Suprapubic skin (tissue), 4 donors: ENCODE measurements around the gene SESN3. TPM values are rescaled to one million over a fixed set of nuclear protein-coding genes. Genes with fewer than 3 reads are reported as not detected.

Experiments used
- DNase-seq, 2 donors: peaks; one replicate each; pipeline ENCODE4 v3.0.0-alpha.2; 2019; ENCODE audit warnings: low spot score in 2 of 2
- H3K27ac ChIP-seq: fragments of 200-600 bp; sonication (generic); one replicate; pipeline ENCODE4 v1.5.1; 2019
- H3K27me3 ChIP-seq: fragments of 200-600 bp; sonication (generic); one replicate; pipeline ENCODE4 v1.5.1; 2019
- H3K36me3 ChIP-seq: fragments of 200-600 bp; sonication (generic); one replicate; pipeline ENCODE4 v1.5.1; 2019
- H3K4me1 ChIP-seq: fragments of 200-600 bp; sonication (generic); one replicate; pipeline ENCODE4 v1.5.1; 2019
- H3K4me3 ChIP-seq: fragments of 200-600 bp; sonication (generic); one replicate; pipeline ENCODE4 v1.5.1; 2019; ENCODE audit warnings: mild to moderate bottlenecking
- H3K9me3 ChIP-seq: fragments of 200-600 bp; sonication (generic); one replicate; pipeline ENCODE4 v1.5.1; 2019
- EP300 ChIP-seq: sonication (generic); formaldehyde crosslinking; IDR thresholded peaks from one replicate; pipeline ENCODE4 v1.6.1; 2017; ENCODE audit warnings: antibody characterized with exemption
- POLR2A ChIP-seq, 2 donors: fragments of 450-650 bp; IDR thresholded peaks; one replicate each; pipeline ENCODE4 v1.6.1; 2017; ENCODE audit warnings: antibody characterized with exemption in 2 of 2, mild to moderate bottlenecking in 2 of 2, moderate library complexity in 2 of 2
- POLR2AphosphoS5 ChIP-seq, 3 donors: sonication (generic); formaldehyde crosslinking; IDR thresholded peaks; one replicate each; pipeline ENCODE4 v1.6.1; 2017; ENCODE audit warnings: antibody characterized with exemption in 3 of 3
- WGBS: methylation state at CpG from one replicate; pipeline ENCODE4 v1.1.5; 2018; 5-methylcytosine and 5-hydroxymethylcytosine counted together
- total RNA-seq, 4 donors: library from RNA; depleted of rRNA; stranded (reverse); fragments of >200 nt; gene quantifications; one replicate each; pipeline ENCODE4 v1.1.0, GENCODE V29; 2016
- TF ChIP-seq, protein P1 (sequence below), 2 donors: fragments of 200-600 bp in 1 of 2; fragments of 450-650 bp in 1 of 2; sonication (generic) in 1 of 2; IDR thresholded peaks; one replicate each; pipeline ENCODE4 v1.5.1; 2016 to 2019; ENCODE audit warnings: antibody characterized with exemption in 2 of 2, mild to moderate bottlenecking in 1 of 2, moderate library complexity in 1 of 2

The SESN3 gene
- total RNA-seq, 4 donors from 2014 or later: 27.6 to 41.0 (median 32.1) TPM

GRCh38 chr11:95231881-95232605 is 1.0 kb upstream of the SESN3 start:
- peak overlapping the region; percentile 96 for H3K4me3 ChIP-seq
- DNase-seq: peak; percentile 83 to 86
- TF ChIP-seq, protein P1, sequence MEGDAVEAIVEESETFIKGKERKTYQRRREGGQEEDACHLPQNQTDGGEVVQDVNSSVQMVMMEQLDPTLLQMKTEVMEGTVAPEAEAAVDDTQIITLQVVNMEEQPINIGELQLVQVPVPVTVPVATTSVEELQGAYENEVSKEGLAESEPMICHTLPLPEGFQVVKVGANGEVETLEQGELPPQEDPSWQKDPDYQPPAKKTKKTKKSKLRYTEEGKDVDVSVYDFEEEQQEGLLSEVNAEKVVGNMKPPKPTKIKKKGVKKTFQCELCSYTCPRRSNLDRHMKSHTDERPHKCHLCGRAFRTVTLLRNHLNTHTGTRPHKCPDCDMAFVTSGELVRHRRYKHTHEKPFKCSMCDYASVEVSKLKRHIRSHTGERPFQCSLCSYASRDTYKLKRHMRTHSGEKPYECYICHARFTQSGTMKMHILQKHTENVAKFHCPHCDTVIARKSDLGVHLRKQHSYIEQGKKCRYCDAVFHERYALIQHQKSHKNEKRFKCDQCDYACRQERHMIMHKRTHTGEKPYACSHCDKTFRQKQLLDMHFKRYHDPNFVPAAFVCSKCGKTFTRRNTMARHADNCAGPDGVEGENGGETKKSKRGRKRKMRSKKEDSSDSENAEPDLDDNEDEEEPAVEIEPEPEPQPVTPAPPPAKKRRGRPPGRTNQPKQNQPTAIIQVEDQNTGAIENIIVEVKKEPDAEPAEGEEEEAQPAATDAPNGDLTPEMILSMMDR (IDR thresholded peaks at IDR 0.05): no peak
- no peak for TF ChIP-seq POLR2A (IDR thresholded peaks at IDR 0.05)
- no peak for TF ChIP-seq POLR2AphosphoS5 (IDR thresholded peaks at IDR 0.05)
- TF ChIP-seq EP300: no peak
- H3K36me3 ChIP-seq: no peaks in the 10 kb centered on the region
- WGBS: 9% methylated on average over 35 of the region's 35 CpGs
- H3K4me1 ChIP-seq: peaks cover 35% of the 10 kb centered on the region
- H3K27me3 ChIP-seq: no peaks in the 10 kb centered on the region
- H3K27ac ChIP-seq: peak overlapping the region; percentile 92
- no peaks in the 10 kb centered on the region for H3K9me3 ChIP-seq

GRCh38 chr11:95230810-95231126 is 234 bp downstream of the SESN3 start:
- H3K4me1 ChIP-seq: peaks cover 41% of the 10 kb centered on the region
- TF ChIP-seq POLR2A (IDR thresholded peaks at IDR 0.05) (no peak), EP300 (no peak), POLR2AphosphoS5 (IDR thresholded peaks at IDR 0.05) (no peak)
- TF ChIP-seq, protein P1 (IDR thresholded peaks at IDR 0.05): no peak
- WGBS: 0% methylated on average over 24 of the region's 40 CpGs

GRCh38 chr11:95229993-95230809 is 801 bp downstream of the SESN3 start:
- 1% methylated on average over 24 of the region's 42 CpGs for WGBS
- peak; percentile 75 to 82 for DNase-seq
- H3K4me1 ChIP-seq: peaks cover 44% of the 10 kb centered on the region
- no peaks in the 10 kb centered on the region for H3K27me3 ChIP-seq
- H3K36me3 ChIP-seq: no peaks in the 10 kb centered on the region
- no peak for TF ChIP-seq POLR2AphosphoS5 (IDR thresholded peaks at IDR 0.05)
- TF ChIP-seq, protein P1 (IDR thresholded peaks at IDR 0.05): no peak
- no peaks in the 10 kb centered on the region for H3K9me3 ChIP-seq
- H3K27ac ChIP-seq: peak overlapping the region; percentile 92
- peak overlapping the region; percentile 96 for H3K4me3 ChIP-seq

More at GRCh38 chr11:95230810-95231126, 234 bp downstream of the SESN3 start:
- DNase-seq: no peak
- H3K9me3 ChIP-seq: no peaks in the 10 kb centered on the region
- H3K27me3 ChIP-seq: no peaks in the 10 kb centered on the region
- no peaks in the 10 kb centered on the region for H3K36me3 ChIP-seq
- peak overlapping the region; percentile 92 for H3K27ac ChIP-seq
- peak overlapping the region; percentile 96 for H3K4me3 ChIP-seq

DNA sequence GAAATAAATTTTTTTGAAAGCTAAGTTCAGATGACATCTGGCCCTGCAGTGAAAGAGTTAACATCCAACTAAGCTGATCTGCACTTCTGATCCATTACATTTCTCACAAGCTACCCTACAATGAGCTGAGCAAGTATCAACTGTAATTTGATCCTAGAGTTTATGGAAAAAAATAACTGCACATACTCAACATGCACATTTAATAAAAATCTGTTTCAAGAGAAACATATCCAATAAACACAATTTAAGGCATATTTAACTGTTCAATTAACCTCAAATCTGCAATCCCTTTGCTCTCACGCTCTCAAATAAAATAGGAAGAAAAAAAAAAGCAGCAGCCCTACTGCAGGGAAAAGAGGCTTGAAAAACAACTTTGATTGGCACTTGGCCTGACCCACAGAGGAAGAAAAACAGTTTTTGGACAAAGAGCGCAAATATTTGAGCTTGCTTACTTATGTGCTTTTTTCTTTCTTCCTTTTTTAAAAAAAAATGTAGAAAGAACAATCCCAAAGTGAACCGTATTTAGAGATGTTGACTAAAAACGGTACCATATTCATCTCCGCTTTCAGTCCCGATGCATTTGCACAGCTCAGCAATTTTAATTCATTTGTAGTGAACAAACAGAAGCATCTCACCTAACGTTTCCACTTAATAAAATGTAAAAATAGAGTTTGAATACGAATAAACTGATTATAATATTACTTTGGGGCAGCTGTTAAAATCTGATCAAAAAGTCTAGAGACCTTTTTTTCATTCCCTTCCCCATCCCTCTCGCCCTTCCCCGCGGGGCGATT is 1.6 kb downstream of the SESN3 start:
- under 1% methylated on average over 12 of the region's 12 CpGs for WGBS
- H3K4me3 ChIP-seq: peak overlapping the region; percentile 96
- no peaks in the 10 kb centered on the region for H3K9me3 ChIP-seq
- H3K27me3 ChIP-seq: no peaks in the 10 kb centered on the region
- peaks cover 44% of the 10 kb centered on the region for H3K4me1 ChIP-seq
- TF ChIP-seq EP300: no peak
- TF ChIP-seq POLR2AphosphoS5 (IDR thresholded peaks at IDR 0.05): no peak
- TF ChIP-seq, protein P1 (IDR thresholded peaks at IDR 0.05): no peak
- TF ChIP-seq POLR2A (IDR thresholded peaks at IDR 0.05): no peak
- DNase-seq: no peak
- H3K27ac ChIP-seq: peak overlapping the region; percentile 92
- no peaks in the 10 kb centered on the region for H3K36me3 ChIP-seq
